Panc1 (cell line): ENCODE results near the gene C1orf159. TPM values are rescaled to one million over a fixed set of nuclear protein-coding genes. Genes with fewer than 3 reads are reported as not detected.

ENCODE experiments used
- ATAC-seq: fragments of 200-7000 bp; cut with Tn5 transposase; 2 replicates; pipeline ENCODE4 v1.9.1; 2020; ENCODE audit warnings: mild to moderate bottlenecking, moderate library complexity
- BruUV-seq: library from RNA; stranded (reverse); fragments of 400-500 nt; replicated peaks from 2 replicates; lab custom pipeline; 2021; lab: Mats Ljungman, UMichigan
- CTCF ChIA-PET: fragments of 300-600 bp; sonication (Branson Sonifier 250); formaldehyde crosslinking; loops from one replicate; lab custom pipeline; 2022; ENCODE audit warnings: antibody characterized with exemption; lab: Charles Lee
- POLR2A ChIA-PET: fragments of 300-600 bp; sonication (Branson Sonifier 250); formaldehyde crosslinking; loops from one replicate; lab custom pipeline; 2022; ENCODE audit warnings: antibody characterized with exemption; lab: Charles Lee
- DNase-seq: peaks from one replicate; pipeline ENCODE4 v3.0.0-alpha.2; 2010; ENCODE audit warnings: low read depth, low spot score
- H3K27ac ChIP-seq: 2 replicates; pipeline ENCODE4 v1.5.1; 2011; ENCODE audit warnings: mild to moderate bottlenecking, low read length, inconsistent platforms
- H3K27me3 ChIP-seq: fragments of 200-500 bp; sonication (Bioruptor generic); 2 replicates; pipeline ENCODE4 v1.6.0; 2014; ENCODE audit warnings: low read length, inconsistent platforms; ENCODE audit not compliant: control insufficient read depth, insufficient read depth
- H3K36me3 ChIP-seq: fragments of 200-500 bp; sonication (Bioruptor generic); 2 replicates; pipeline ENCODE4 v1.5.1; 2014; ENCODE audit warnings: inconsistent platforms, mild to moderate bottlenecking, low read length, moderate library complexity; ENCODE audit not compliant: control insufficient read depth, insufficient read depth
- H3K4me1 ChIP-seq: 2 replicates; pipeline ENCODE4 v1.5.1; 2011; ENCODE audit warnings: inconsistent platforms, mild to moderate bottlenecking, low read length, moderate library complexity; ENCODE audit not compliant: control insufficient read depth, insufficient read depth
- H3K4me3 ChIP-seq, 2 experiments: 2 replicates each; pipeline ENCODE4 v1.5.1; 2011 to 2012; ENCODE audit warnings: low read depth in 2 of 2, low read length in 2 of 2, mild to moderate bottlenecking in 2 of 2, inconsistent platforms in 1 of 2, moderate library complexity in 1 of 2
- H3K9me3 ChIP-seq: fragments of 200-500 bp; sonication (Bioruptor generic); 2 replicates; pipeline ENCODE4 v1.5.1; 2014; ENCODE audit warnings: low read depth, mild to moderate bottlenecking, inconsistent platforms, low read length, moderate library complexity; ENCODE audit not compliant: control insufficient read depth, insufficient read depth
- CTCF ChIP-seq: fragments of 450-650 bp; IDR thresholded peaks from 2 replicates; pipeline ENCODE4 v1.5.1; 2017; ENCODE audit warnings: mild to moderate bottlenecking
- POLR2AphosphoS5 ChIP-seq: IDR thresholded peaks from 2 replicates; pipeline ENCODE4 v1.6.1; 2012; ENCODE audit warnings: mild to moderate bottlenecking, low read depth, low read length, moderate library complexity
- REST ChIP-seq, 2 experiments: IDR thresholded peaks; 2 replicates each; pipeline ENCODE4 v1.6.1; 2011 to 2012; ENCODE audit warnings: low read depth in 2 of 2, control low read depth in 1 of 2, low read length in 1 of 2, mild to moderate bottlenecking in 1 of 2, moderate library complexity in 1 of 2; ENCODE audit not compliant: insufficient read depth in 1 of 2
- SIN3A ChIP-seq: IDR thresholded peaks from 2 replicates; pipeline ENCODE4 v1.6.1; 2012; ENCODE audit warnings: low read depth, mild to moderate bottlenecking, low read length, moderate library complexity, borderline replicate concordance; ENCODE audit not compliant: insufficient read depth
- TCF7L2 ChIP-seq: IDR thresholded peaks from 2 replicates; pipeline ENCODE4 v1.6.1; 2011; ENCODE audit warnings: mild to moderate bottlenecking, low read depth, low read length, inconsistent platforms
- in situ Hi-C: cut with HindIII; loops from 2 replicates; pipeline ENCODE4 v1.10.0; 2016; ENCODE audit warnings: low sequenced_read_pairs, low pct_unique_long_range_greater_than_20kb
- intact Hi-C: fragments of 100-400 bp; cut with micrococcal nuclease; formaldehyde crosslinking; loops from one replicate; pipeline ENCODE4 v1.10.0; 2022; ENCODE audit not compliant: unreplicated experiment
- total RNA-seq: library from RNA; stranded (reverse); gene quantifications from one replicate; pipeline ENCODE4 v1.2.1, GENCODE V29; 2021; ENCODE audit not compliant: unreplicated experiment

The C1orf159 gene
- total RNA-seq, 1 experiment from 2014 or later = 28.8 TPM

- Histone ChIP-seq H3K27ac (no peak overlapping the region), H3K36me3 (no peaks in the 10 kb centered on the region), H3K4me3 (no peak overlapping the region), H3K4me1 (no peaks in the 10 kb centered on the region), H3K27me3 (no peaks in the 10 kb centered on the region), H3K9me3 (no peaks in the 10 kb centered on the region; the same call in 1 of the 2 replicates)
- intact Hi-C loops = no loop called here
- TF ChIP-seq POLR2AphosphoS5 (no peak), SIN3A (no peak), REST (IDR thresholded peaks at IDR 0.05; ENCODE audit: insufficient read depth in 1 of 2, low read depth in 2 of 2, low read length in 1 of 2) (no peak), TCF7L2 (no peak), CTCF (no peak)
- ATAC-seq (no peak), DNase-seq (no peak)
- in situ Hi-C loops = no loop called here
- POLR2A ChIA-PET = no interaction called here
- CTCF ChIA-PET = no interaction called here
- BruUV-seq = no TSS peak
These were observed 20.9 kb downstream of the C1orf159 start for GRCh38 chr1:1094981-1095380.

- ATAC-seq = no peak
- ChIA-PET CTCF (no interaction called here), POLR2A (no interaction called here)
- no peak overlapping the region for H3K4me3 ChIP-seq
- intact Hi-C loops (no loop called here), in situ Hi-C loops (no loop called here)
- TF ChIP-seq CTCF (no peak), POLR2AphosphoS5 (no peak), REST (IDR thresholded peaks at IDR 0.05; ENCODE audit: insufficient read depth in 1 of 2, low read depth in 2 of 2, low read length in 1 of 2) (no peak), TCF7L2 (no peak), SIN3A (no peak)
- no TSS peak for BruUV-seq
- no peak overlapping the region for H3K27ac ChIP-seq
- H3K36me3 ChIP-seq = no peaks in the 10 kb centered on the region
- H3K27me3 ChIP-seq = no peaks in the 10 kb centered on the region
- no peak for DNase-seq
- H3K9me3 ChIP-seq = no peaks in the 10 kb centered on the region
- H3K4me1 ChIP-seq = no peaks in the 10 kb centered on the region
These were observed 22.3 kb downstream of the C1orf159 start for GRCh38 chr1:1093610-1093943.
